Measurements from ENCODE around the gene CLASP2. TPM values are rescaled to one million over a fixed set of nuclear protein-coding genes. Genes with fewer than 3 reads are reported as not detected.

The CLASP2 gene
- total RNA-seq, 1 experiment from 2014 or later = 26.5 TPM

- DNase-seq (ENCODE audit: low spot score) = peak; percentile 13
Observed at GRCh38 chr3:33636125-33636850, 81.8 kb downstream of the CLASP2 start.

DNA sequence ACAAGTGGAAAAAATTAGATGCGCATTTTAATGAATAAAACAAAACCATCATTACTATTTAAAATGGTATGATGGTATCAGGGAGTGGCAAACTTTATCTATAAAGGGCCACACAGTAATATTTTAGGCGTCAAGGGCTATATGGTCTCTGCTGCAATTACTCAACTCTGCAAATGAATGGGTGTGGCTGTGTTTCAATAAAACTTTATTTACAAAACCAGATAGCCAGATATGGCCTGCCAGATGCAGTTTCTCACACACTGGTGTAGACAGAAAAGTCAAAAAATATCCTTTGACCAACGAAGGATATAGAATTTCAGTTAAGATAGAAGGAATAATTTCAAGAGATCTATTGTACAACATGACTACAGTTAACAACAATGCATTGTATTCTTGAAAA is 83.8 kb downstream of the CLASP2 start:
- DNase-seq (ENCODE audit: low spot score) = no peak

DNA sequence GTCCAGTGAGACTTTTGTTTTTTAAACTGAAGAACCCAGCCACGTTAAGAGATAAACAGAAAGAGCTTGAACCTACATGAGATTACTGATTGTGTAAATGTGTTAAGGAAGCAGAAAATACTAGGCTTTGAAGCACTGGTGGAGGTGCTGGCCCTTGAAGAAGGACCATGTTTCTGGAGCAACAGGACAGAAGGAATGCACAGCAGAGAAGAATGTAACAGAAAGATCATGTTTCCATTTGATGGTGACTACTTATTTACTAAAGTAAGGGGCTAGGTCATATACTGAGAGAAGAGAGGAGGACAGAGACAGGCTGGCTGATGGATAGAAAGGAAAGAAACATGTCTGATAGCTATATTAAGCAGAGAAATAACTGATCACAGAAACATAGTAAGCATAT is 88.8 kb downstream of the CLASP2 start:
- no peak for DNase-seq (ENCODE audit: low spot score)

DNA sequence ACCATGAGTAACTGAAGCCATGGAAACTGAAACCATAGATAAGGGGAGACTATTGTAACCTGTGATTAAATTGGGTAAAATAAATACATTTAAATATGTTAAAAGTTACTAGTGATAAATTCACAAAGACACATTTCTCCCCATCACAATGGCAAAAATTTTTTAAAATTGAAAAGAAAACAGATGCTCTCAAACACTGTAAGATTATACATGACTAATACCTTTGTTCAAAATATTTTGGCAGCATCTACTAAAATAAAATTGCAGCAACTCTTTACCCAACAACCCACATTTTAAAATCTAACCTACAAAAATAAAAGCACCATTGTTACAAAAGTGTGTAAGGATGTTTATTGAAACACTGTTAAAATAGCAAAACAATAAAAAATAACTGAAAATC is 93.3 kb downstream of the CLASP2 start:
- no peak for DNase-seq (ENCODE audit: low spot score)

DNA sequence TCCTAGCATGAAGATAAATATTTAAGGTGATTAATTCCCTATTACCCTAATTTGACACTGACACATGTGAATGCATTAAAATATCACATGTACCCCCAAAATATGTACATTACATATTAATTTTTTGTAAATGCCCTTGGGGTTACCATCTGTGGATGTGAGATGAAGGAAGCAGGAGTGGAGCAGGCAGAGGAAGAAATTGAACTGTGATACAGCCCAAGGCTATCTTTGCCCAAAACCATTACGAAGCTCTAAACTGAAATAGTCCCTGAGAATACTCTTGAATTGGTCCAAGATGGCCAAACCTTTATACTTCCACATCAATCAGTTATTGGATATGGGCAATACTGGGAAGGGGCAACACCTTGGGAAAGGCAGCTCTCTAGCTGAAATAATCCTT is 105.0 kb downstream of the CLASP2 start:
- DNase-seq (ENCODE audit: low spot score) = no peak

DNA sequence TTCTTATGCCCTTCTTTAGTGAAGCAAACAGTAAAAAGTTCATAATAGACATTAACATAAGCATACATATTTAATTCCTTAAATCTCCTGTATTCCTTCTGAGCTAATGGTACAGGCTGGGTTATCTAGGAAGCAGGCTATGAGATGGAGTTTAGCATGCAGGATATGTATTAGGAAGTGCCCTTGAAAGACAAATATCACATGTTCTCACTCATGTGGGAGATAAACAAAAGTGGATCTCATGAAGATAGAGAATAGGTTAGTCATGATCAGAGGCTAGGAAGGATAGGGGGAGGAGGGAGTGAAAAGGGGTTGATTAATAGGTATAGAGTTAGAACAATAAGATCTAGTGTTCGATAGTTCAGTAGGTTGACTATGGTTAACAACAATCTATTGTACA is 105.4 kb downstream of the CLASP2 start:
- no peak for DNase-seq (ENCODE audit: low spot score)

- no peak for DNase-seq (ENCODE audit: low spot score)
Observed at GRCh38 chr3:33602829-33603228, 115.2 kb downstream of the CLASP2 start.

- DNase-seq (ENCODE audit: low spot score) = no peak
Observed at GRCh38 chr3:33597257-33597689, 120.8 kb downstream of the CLASP2 start.

DNA sequence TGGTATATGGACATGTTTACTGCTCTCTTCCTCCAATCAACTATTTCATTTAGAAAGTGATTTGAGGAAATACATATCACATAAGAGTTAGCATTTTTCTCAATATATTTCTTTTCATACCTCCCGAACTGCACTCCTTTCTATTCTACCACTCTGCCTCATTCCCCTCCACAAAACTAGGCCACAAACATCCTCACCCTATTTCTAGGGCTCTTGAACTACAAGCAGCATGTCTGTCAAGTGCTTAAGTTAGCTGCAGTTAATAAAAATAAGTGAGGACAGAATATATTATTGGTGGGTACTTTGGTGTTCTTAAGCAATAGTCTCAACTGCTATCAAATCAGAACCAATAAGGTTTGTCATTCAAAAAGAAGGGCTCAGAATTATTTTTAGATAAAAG is 125.1 kb downstream of the CLASP2 start:
- DNase-seq (ENCODE audit: low spot score) = no peak

DNA sequence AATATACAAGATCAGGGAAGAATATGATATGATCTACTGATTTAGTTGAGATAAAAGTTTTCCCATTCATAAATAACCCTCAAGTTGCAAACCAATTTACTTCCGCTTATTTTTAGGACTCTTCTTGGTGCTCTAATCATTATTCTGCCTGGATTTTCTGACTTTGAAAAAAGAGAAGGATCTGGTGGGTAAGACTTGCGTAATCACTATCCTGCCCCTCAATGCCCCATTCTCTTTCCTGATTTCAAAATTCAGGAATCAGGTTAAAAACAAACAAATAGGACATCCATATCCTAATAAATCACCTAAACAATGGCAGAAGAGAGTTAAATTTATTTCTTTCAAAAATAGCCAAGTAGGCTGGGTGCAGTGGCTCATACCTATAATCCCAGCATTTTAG is 127.5 kb downstream of the CLASP2 start:
- no peak for DNase-seq (ENCODE audit: low spot score)

DNA sequence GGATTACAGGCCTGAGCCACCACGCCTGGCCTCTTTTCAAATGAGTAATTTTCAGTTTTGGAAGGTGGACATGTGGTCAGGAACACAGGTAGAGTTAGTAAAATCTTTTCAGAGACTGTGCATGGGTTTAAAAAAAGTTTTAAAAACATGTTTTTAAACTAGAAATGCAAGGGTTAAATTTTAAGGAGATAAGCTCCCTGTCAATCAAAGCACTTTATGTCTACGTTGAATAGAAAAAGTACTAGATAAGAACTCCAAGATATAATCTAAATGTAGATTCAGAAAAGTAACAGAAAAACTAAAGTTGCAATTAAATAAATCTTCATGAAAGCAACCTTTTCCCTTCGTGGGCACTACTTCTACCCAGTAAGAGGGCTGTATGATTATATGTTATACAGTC is 131.7 kb downstream of the CLASP2 start:
- no peak for DNase-seq (ENCODE audit: low spot score)

GRCh38 chr3:33582234-33582633 is 135.8 kb downstream of the CLASP2 start:
- DNase-seq (ENCODE audit: low spot score) = no peak

GRCh38 chr3:33581666-33582065 is 136.4 kb downstream of the CLASP2 start:
- no peak for DNase-seq (ENCODE audit: low spot score)

- no peak for DNase-seq (ENCODE audit: low spot score)
Observed at GRCh38 chr3:33579840-33580239, 138.2 kb downstream of the CLASP2 start.

DNA sequence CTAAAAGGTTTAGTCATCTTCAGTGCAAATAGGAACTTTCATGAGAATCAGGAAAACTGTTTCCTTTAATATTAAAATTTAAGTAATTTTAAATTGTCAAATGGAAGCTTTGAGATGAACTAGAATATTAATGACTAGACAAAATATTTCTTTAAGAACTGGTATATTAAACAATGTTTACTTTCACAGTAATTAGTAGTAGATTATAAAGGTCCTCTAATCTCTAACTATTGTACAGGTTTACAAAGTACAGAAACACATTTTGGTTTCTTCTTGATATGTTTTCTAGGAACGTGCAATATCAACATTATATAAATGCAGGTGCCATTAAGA is 138.9 kb downstream of the CLASP2 start:
- DNase-seq (ENCODE audit: low spot score) = no peak

DNA sequence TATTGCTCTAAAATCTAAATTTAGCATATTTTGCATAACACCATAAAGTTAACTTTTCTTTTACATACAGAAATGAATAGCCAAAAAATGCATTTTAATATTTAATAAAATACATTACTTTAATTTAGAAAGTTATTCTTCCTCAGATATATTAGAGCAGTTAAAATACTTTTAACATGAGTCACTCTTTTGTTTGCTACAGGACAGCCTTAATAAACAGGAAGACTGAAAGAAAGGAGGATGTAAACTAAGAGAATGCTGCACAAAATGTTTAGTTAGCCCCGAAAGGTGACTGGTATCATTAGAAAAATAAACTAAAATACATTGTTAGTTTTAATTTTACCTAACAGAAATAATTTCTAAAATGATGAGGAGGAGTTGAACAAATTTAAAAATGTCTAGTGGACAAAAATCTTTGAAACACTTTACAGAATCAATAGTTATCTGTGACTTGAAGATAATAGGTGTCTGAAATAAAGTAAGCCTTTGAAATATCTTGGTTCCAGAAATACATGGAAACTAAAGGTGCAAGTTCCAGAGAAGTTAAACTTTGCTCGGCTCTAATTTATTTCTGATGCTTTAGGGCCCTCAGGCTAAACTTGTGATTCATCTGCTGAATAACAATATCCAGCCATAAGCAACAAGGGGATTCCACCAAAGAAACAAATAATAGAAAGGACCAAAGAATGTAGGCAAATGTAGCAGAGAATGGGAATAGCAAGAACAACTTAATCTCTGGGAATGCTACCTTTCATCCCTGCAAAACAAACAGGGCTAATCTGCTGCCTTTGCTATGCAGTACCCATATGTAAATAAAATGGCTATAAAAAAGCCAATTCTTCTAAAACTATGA is 139.5 kb downstream of the CLASP2 start:
- peak; percentile 13 for DNase-seq (ENCODE audit: low spot score)

DNA sequence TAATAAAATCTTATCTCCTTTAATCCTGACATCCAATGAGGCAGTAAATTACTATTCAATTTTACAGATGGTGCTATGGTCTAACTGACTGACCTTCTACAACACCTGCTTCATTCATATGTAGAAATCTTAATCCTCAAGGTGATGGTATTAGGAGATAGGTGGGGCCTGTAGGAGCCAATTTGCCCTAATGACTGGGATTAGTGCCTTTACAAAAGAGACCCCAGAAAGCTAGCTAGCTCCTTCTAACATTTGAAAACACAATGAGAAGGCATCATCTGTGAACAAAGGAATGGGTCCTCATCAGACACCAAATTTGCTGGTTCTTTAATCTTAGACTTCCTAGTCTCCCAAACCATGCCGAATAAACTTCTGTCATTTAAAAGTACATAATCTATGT is 140.5 kb downstream of the CLASP2 start:
- DNase-seq (ENCODE audit: low spot score) = no peak

DNA sequence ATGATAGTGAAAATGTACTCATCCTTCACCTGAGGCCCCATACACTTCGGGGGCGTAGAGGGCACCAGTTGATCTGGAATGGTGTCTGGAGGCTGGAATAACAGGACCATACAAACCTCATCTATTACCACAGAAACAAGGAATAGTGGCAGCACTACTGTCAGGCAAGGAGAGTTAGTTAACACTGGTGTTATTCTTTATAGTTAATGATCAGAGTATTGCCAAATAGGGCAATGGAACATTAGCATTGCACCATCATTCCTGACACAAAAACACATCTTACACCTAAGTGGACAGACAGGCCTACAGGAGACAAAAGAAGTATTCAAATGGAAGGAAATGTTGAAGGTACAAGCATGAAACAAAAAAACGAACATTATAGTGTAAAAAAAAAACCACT is 140.9 kb downstream of the CLASP2 start:
- DNase-seq (ENCODE audit: low spot score) = no peak

GRCh38 chr3:33575311-33575710 is 142.7 kb downstream of the CLASP2 start:
- no peak for DNase-seq (ENCODE audit: low spot score)

- no peak for DNase-seq (ENCODE audit: low spot score)
Observed at GRCh38 chr3:33557829-33558228, 160.2 kb downstream of the CLASP2 start.

GRCh38 chr3:33557279-33557678 is 160.8 kb downstream of the CLASP2 start:
- no peak for DNase-seq (ENCODE audit: low spot score)

GRCh38 chr3:33547101-33547500 is 171.0 kb downstream of the CLASP2 start:
- DNase-seq (ENCODE audit: low spot score) = no peak

DNA sequence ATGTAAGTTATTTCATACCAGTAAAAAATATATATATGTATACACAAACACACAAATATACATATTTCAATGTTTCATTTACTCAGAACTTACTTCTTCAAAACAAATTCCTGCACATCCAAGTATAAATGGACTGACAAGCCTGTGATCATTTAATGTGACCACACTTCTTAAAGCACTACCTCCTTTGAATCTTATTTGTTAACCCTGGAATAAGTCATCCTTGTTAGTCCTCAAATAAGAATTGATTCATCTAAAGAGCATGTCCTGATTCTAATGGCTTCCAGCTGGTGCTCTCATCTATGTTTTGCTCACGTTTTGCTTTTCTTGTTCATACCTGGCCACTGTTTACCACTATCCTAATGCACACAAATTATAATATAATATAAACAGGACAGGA is 173.9 kb downstream of the CLASP2 start:
- no peak for DNase-seq (ENCODE audit: low spot score)

Data from H4 (cell line).